GM12864 (cell line): ENCODE measurements around the gene NCOA5.
A peak's percentile ranks its signal among the peaks of the same experiment; 100 is the strongest.

Source experiments
- DNase-seq: peaks from one replicate; pipeline ENCODE4 v3.0.0-alpha.2; 2011; ENCODE audit warnings: low read depth
- H3K4me3 ChIP-seq: 2 replicates; pipeline ENCODE4 v1.5.1; 2011; ENCODE audit warnings: mild to moderate bottlenecking, low read depth, low read length, control low read depth
- CTCF ChIP-seq: IDR thresholded peaks from 2 replicates; pipeline ENCODE4 v1.5.1; 2011; ENCODE audit warnings: low read depth, mild to moderate bottlenecking, moderate library complexity, low read length, control low read depth, inconsistent platforms; ENCODE audit errors: missing control alignments

NCOA5 gene

GRCh38 chr20:46132705-46133120 is 43.0 kb upstream of the NCOA5 start:
- no peak for DNase-seq
- H3K4me3 ChIP-seq = no peak overlapping the region
- TF ChIP-seq CTCF = peak; percentile 86

GRCh38 chr20:46131396-46131795 is 41.6 kb upstream of the NCOA5 start:
- DNase-seq = no peak
- no peak for TF ChIP-seq CTCF
- no peak overlapping the region for H3K4me3 ChIP-seq

- no peak for TF ChIP-seq CTCF
- H3K4me3 ChIP-seq = no peak overlapping the region
- DNase-seq = no peak
Measured at GRCh38 chr20:46130534-46130933, 40.8 kb upstream of the NCOA5 start.

- H3K4me3 ChIP-seq = no peak overlapping the region
- DNase-seq = no peak
- no peak for TF ChIP-seq CTCF
Measured at GRCh38 chr20:46129955-46130481, 40.3 kb upstream of the NCOA5 start.

- TF ChIP-seq CTCF = peak; percentile 66
- DNase-seq = no peak
- no peak overlapping the region for H3K4me3 ChIP-seq
Measured at GRCh38 chr20:46128310-46129151, 38.8 kb upstream of the NCOA5 start.

- no peak overlapping the region for H3K4me3 ChIP-seq
- TF ChIP-seq CTCF = no peak
- DNase-seq = no peak
Measured at GRCh38 chr20:46127396-46128010, 37.7 kb upstream of the NCOA5 start.
